Measurements from ENCODE around the gene PAOX.

PAOX gene

GRCh38 chr10:133388236-133388972 lies 9.3 kb downstream of the PAOX start:
- no peak for DNase-seq

GRCh38 chr10:133388973-133389818 lies 10.1 kb downstream of the PAOX start:
- no peak for DNase-seq

- no peak for DNase-seq
Observed at GRCh38 chr10:133390597-133391248, 11.7 kb downstream of the PAOX start.

GRCh38 chr10:133391249-133391635 lies 12.2 kb downstream of the PAOX start:
- no peak for DNase-seq

DNA sequence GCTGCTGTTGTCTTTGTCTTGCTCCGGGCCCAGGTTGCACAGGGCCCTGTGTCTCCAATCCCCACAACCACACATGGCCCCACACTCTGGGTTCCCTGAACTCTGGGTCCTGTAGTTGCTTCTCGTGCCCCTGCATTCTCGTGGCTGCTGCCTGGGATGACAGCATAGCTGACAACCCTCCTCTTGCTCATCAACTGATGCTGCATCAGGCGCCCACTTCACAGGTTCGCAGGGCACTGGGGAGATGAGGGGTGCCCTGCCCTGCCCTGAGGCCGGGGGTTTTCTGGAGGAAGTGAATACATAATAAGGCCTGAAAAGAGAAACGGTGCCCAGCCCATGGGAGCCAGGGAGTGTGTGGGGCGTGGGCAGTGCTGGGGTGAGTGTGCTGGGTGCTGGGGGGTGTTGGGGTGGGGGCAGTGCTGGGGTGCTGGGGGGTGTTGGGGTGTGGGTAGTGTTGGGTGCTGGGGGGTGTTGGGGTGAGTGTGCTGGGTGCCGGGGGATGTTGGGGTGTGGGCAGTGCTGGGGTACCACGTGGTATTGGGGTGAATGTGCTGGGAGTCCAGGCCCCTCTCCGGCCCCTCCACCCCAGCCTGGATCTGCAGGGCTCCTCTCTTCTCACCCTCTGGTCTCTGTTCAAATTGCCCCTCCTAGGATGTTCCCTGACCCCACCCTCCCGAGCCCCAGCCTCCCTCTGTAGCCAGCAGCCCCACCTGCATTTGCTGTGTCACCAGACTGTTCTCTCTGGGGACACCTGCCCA lies 12.9 kb downstream of the PAOX start:
- DNase-seq: no peak

GRCh38 chr10:133393401-133394063 lies 14.5 kb downstream of the PAOX start:
- DNase-seq: no peak

- DNase-seq: peak; percentile 85
Observed at GRCh38 chr10:133394064-133394663, 15.1 kb downstream of the PAOX start, which contains the start of gene MTG1. MTG1 (plus strand) TSS chr10:133394157; CDS start chr10:133394221, 64 bp downstream.

GRCh38 chr10:133394801-133395221 lies 15.7 kb downstream of the PAOX start:
- no peak for DNase-seq

DNA sequence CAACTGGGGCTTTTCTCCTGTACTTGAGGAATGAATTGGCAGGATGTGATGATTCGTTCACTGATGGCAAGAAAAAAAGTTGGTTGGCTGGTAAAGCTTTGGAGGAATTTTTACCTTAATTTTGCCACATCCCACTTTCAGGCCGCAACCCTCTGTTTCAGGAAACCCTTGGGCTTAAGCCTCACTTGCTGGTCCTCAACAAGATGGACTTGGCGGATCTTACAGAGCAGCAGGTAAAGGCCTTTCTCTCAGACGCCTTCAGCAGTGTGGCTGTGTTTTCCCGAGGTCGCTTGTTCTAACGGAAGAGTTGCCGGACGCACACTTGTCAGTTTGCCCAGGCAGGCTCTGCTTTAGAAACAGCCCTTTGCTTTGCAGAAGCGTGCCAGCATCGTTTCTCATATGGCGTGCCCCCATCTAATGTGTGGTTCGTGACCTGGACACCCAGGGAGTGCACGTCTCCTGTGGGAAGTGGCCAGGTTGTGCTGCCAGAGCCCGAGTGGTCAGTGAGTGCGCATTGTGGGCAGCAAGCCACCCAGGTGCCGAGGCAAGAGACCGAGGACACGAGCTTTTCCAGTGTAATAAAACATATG lies 17.1 kb downstream of the PAOX start:
- no peak for DNase-seq

- DNase-seq: no peak
Observed at GRCh38 chr10:133397938-133398337, 18.9 kb downstream of the PAOX start.

GRCh38 chr10:133399123-133399601 lies 20.1 kb downstream of the PAOX start:
- DNase-seq: no peak

GRCh38 chr10:133400624-133401424 lies 21.8 kb downstream of the PAOX start:
- no peak for DNase-seq

GRCh38 chr10:133401500-133401899 lies 22.4 kb downstream of the PAOX start:
- no peak for DNase-seq

- DNase-seq: no peak
Observed at GRCh38 chr10:133401981-133402725, 23.1 kb downstream of the PAOX start.

DNA sequence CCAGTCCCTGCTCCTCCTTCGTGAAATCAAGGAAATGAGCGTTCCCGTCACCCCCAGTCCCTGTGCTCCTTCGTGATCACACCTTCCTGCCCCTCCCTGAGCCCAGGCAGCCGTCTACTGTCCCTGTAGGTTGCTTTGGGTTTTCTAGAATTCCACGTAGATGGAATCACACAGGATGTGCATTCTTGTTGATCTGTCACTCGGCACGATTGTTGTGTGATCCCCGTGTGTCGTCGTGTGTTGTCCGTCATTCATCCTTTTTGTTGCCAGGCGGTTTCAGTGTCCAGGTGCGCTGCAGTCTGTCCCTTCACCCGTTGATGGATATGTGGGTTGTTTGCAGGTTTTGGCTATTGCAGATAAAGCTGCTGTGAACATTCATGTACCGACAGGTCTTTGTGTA lies 24.3 kb downstream of the PAOX start:
- no peak for DNase-seq

DNA sequence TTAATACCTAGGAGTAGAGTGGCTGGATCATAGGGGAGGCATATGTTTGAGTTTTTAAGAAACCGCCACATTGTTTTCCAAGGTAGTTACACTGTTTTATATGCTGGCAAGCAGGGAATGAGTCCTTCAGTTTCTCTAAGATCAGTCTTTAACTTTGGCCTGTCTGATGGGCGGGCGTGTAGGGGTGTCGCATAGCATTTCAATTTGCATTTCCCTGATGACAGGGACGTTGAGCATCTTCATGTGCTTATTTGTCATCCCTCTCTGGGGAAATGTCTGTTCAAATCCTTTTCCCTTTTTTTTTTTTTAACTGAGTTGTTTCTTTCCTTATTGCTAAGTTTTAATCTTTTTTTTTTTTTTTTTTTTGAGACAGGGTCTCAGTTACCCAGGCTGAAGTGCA lies 24.7 kb downstream of the PAOX start:
- DNase-seq: no peak

DNA sequence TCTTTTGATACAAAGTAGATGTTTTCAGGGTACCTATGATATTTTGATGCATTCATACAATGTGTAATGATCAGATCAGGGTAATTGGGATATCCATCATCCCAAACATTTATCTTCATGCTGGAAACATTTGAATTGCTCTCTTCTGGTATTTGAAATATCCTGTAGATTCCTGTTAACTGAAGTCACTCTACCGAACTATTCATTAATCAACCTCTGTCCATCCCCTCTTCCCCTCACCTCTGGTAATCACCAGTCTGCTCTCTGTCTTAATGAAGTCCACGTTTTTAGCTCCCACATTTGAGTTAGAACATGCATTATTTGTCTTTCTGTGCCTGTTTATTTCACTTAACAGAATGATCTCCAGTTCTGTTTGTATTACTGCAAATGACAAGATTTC lies 26.2 kb downstream of the PAOX start:
- DNase-seq: no peak

- DNase-seq: no peak
Observed at GRCh38 chr10:133405844-133406527, 26.9 kb downstream of the PAOX start.
